Limb (tissue), 2 donors: ENCODE data around the gene SLC25A25.
"Not testable (repeated sequence)": the region's sequence is repeated elsewhere in the genome, so short reads cannot be mapped to it uniquely, and the experiment has no call there.

ENCODE experiments used
- DNase-seq, 2 donors: peaks; one replicate each; pipeline ENCODE4 v3.0.0-alpha.2; 2016; ENCODE audit errors: extremely low spot score in 2 of 2

Gene SLC25A25

DNA sequence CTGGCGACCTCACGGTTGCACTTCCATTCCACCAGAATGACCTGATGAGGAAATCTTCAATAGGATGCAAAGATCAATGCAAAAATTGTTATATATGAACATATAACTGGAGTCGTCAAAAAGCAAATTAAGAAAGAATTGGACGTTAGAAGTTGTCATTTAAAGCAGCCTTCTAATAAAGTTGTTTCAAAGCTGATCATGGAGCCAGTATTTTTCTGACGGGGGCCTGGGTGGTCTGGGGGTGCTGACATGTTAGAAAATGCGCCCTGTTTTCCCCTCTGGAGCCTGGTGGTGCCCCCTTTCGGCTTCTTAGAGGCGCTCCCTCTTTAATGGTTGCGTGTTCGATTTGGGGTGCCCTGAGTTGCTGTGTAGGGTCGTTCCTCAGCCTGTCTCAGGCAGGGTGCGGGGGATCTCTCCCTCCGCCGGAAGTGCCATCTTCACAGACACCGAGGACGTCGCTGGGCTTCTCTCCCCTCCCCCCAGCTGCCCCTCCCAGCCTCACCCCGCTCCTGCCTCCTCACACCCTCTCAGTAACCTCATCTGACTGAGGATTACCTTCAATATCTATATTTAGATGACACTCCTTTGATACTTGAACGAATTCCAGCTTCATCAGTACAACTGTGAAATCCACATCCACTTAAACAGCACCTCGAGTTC is 41.1 kb downstream of the SLC25A25 start:
- no peak for DNase-seq

DNA sequence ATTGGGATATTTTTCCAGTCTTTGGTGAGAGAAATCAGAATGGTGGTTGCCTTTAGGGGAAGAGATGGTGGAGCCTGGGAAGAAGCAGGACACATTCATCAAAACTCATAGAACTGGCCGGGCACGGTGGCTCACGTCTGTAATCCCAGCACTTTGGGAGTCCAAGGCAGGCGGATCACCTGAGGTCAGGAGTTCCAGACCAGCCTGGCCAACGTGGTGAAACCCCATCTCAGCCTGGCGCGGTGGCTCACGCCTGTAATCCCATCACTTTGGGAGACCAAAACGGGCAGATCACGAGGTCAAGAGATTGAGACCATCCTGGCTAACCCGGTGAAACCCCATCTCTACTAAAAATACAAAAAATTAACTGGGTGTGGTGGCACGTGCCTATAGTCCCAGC is 43.7 kb downstream of the SLC25A25 start:
- DNase-seq = not testable (repeated sequence)

DNA sequence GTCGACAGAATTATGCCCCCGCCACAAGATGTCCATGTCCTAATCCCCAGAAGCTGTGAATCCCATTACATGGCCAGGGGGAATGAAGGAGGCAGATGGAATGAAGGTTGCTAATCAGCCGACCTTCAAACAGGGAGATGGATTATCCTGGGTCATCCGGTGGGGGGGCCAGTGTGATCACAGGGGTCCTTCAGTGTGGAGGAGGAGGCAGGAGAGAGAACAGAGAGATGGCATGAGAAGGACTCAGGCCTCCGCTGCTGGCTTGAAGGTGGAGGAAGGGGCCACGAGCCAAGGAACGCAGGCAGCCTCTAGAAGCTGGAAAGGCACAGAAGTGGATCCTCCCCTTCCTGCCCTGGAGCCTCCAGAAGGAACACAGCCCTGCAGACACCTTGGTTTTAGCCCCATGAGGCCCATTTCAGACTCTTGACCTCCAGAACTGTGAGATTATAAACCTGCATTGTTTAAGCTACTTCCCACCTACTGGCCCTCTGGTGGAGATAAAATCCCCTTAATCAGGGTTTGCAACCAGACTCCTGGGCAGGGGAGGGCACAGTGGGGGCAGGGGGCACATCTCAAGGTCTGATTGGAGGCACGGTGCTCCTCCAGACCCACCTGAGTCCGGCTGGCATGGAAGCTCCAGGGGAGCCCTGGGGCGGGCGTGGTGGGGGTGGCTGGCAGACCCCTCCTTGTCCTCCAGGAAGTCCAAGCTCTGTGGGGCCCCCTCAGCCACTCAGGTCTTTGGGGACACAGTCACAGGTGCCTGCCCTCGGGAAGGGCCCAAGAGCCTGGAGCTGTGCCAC is 45.7 kb downstream of the SLC25A25 start:
- no peak for DNase-seq

DNA sequence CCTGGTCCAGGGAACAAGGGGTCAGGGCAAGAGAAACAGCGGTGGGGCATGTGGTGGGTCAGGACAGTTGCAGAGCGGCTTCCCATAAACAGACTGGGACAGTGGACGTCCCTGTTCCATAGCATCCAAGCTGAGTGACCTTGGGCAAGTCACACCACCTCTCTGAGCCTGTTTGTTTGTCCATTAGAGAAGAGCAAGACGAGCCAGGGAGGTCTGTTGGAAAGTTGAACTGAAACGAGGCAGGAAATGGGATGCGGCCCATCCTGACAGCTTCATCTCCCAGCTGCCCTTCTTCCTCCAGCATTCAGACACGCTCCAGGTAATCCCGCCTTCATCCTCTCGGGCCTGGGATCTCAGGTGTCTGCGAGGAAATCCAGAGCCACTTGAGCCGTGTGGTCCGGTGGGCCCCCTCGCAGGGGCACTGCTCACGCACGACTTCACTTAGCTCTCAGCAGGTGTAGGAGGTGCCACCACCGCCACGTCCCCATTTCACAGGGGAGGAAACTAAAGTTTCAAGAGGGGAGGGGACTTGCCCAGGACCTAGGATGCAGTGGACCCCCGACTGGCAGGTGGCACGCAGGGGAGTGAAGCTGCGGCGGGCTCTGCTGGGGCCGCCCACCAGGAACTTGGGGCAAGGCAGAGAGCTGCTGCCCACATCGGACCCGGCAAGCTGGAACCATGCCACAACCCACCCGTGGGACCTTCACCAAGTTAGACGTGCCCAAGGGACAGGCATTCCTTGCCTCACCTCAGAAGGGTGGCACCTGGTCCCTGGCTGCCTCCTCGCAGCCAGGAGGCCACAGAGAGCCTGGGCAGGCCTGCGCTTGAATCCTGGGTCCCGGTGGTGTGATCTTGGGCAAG is 46.5 kb downstream of the SLC25A25 start:
- no peak for DNase-seq

DNA sequence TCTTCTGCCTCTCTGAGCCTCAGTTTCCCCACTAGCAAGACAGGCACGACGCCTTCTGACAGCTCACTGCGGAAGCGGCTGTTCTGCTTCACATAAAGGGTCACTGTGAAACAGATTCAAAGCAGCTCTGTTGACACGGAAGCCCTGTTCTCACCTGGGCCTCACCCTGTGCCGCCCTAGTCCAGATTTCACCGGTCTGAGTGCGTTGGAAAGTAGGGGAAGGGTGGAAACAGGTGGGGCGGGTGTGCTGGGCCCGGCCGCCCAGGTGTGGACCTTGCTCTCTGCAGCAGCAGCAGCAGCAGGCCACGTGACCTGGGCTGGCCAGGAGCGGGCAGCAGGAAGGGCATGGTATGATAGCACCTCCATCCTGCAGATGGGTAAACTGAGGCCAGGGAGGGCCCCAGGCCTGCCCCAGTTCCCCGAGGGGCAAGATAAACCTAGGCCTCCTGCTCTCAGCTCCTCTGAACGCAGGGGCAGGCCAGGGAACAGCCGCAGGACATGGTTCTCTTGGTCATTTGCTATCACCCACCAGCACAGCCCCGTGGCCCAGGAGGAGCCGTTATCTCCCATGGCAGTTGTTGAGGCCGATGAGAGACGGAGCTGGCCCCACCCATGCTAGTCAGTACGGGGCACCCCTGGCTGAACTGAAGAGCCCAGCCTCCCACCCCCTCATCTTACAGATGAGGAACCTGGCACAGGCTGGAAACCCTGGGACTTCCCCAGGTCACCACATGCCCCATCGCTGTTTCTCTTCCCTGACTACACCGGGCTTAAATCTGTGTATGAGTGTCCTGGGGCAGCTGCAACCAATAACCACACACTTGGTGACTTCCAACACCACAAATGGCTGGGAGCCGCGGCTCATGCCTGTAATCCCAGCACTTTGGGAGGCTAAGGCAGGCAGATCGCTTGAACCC is 47.4 kb downstream of the SLC25A25 start:
- DNase-seq = no peak

DNA sequence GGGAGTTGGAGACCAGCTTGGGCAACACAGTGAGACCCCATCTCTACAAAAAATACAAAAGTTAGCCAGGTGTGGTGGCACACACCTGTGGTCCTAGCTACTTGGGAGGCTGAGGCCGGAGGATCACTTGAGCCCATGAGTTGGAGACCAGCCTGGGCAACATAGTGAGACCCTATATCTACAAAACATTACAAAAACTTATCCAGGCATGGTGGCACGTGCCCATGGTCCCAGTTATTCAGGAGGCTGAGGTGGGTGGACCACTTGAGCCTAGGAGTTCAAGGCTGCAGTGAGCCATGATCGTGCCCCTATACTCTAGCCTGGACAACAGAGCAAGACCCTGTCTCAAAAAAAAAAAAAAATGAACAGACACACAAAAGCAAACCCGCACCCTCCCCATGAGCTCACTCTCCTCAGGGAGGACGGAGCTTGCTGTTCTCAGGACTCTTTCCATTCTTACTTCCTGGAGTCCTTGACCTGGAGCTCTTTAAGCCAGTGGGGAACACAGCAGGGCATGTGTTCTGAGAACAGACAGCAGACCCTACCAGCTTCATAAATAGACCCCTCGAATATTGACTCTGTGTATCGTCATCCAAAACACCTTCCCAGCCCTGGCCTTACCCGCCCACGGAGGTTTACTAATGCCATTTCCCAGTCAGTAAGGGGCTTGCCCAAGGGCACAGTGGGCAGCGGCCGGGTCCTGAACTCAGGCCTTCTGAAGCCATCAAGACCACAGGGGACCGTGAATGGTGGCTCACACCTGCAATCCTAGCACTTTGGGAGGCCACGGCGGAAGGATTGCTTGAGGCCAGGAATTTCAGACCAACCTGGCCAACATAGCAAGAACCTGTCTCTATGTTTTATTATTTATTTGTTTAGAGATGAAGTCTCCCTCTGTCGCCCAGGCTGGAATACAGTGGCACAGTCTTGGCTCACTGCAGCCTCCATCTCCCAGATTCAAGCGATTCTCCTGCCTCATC is 48.4 kb downstream of the SLC25A25 start:
- DNase-seq = no peak

DNA sequence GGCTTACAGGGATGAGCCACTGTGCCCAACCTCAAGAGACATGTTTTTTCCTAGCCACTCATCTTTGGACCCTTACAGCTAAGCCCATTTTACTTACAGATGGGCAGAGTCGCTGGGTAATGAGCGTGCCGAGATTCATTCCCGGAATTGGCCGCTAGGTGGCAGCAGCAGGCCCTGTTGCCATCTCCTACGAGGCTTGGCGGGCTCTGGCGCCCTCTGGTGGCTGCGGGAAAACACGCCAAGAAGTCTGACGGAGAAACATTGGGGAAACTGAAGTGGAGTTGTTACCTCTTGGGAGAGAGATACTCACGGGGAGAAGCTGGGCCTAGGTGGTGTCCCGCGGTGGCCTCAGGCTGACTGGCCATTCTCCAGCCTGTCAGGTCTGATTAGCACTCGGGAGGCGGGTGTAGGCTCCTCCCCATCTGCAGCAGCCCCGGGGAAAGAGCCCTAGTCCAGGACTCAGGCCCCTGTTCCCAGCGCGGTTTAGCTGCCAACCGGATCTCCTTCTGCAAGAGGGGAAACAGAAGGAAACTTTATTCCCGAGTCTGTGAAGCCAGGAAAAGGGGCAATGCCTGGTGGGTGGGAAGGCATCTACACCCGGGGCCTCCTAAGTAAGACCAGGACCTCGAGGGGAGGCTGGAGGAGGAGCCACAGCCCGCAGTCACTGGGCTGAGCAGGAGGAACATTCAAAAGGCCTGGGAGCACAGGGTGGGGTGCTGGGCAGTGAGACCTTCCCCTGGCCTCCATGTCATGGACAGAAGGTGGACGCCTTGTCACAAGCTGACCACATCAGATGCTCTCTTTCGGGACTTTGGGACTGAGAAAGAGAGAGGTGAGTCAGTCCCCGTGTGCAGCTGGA is 49.8 kb downstream of the SLC25A25 start:
- DNase-seq = peak; percentile 83 to 98

DNA sequence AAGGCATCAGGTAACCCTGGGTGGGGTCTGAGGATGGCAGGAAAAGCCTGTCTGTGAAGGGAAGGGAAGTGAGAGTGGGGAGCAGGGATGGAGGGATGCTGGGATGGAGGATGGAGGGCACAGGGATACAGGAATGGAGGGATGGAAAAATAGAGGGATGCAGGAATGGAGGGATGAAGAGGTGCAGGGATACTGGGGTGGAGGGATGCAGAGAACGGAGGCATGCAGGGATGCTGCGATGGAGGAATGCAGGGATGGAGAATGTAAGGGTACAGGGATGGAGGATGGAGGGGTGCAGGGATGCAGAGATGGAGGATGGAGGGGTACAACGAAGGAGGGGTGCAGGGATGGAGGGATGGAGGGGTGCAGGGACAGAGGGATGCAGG is 50.4 kb downstream of the SLC25A25 start:
- no peak for DNase-seq

DNA sequence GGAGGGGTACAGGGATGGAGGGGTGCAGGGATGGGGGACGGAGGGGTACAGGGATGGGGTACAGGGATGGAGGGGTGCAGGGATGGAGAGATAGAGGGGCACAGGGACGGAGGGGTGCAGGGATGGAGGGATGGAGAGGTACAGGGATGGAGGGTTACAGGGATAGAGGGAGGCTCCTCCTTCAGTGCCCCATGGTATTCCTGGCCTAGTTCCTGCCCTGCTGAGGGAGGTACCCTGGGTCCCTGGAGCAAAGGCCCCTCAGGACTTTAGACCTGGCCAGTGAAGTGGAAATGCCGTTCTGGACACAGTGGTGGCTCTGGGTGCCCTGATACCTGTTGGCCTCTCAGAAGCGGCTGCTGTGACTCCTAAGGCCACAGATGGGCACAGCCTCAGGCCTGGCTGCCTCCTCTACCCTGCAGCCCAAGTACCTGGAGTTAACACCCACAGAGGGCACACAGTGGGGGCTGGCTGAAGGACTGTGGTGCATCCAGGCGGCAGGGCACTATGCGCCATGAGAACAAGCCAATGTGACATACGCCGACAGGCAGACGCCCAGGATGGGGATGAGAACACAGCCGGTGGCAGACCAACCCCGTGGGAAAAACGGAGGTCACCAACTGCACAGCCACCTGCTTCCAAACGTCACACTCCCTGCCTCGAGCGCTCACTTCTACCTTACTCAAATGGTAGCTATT is 51.1 kb downstream of the SLC25A25 start:
- DNase-seq = no peak

DNA sequence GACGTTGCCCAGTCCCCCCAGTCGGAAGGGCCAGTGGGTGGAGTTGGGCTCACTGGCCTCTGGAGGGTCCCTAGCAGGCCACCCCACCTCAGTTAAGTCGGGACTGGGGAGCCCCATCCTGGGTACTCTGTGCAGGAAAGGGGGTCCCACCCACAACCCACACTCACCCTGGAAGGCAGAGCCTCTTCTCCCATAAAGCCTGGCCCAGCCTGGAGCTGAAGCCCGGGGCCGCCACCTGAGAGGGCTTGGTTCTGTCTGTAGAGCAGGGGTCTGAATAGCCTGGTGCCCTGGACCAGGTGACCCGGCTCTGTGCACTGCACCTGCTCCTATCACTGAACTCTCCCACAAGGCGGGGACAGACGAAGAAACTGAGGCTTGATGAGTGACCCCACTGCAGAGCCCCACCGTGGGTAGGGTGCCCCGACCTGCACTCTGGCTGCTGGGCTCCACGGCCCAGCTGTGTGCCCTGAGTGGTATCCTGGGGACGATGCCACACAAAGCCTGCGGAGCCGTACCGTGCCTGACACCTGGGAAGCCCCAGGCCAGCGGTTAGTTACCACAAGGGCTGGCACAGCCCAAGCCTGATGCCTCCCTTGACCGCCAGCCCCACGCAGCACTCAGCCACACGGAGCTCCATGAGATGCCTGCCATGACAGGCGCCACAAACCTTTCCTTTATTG is 52.2 kb downstream of the SLC25A25 start:
- DNase-seq = no peak

DNA sequence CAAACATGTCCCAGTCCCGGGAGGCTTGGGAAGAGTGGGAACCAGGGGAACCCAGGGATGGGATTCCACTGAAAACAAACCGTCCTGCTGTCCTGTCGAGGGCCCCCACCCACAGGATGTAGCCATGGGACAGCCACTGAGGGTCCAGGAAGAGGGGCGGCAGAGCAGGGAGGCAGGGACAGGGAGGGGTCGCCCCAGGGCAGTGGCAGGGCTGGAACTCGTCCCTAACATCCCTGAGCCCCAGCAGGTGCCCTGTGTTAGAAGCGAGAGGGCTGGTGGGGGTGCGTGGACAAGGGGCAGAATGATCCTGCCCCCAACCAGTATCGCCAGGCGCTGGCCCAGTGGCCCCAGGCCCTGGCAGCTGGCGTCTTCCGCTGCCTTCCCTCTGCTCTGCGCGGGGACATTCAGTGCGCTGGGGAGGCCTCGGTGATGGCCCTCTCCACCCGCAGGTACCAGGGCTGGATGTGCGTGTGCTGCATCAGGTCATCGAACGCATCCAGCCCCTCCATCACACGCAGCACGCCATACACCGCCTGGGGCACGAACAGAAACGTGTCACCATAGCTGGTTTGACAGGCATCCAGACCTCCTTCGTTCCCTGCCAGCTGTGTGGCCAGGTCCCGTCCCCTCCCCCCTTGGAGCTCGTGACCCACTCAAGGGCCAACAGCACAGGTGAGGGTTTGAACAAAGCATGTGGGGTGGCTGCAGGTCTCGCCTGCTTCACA is 52.9 kb downstream of the SLC25A25 start:
- DNase-seq = no peak

DNA sequence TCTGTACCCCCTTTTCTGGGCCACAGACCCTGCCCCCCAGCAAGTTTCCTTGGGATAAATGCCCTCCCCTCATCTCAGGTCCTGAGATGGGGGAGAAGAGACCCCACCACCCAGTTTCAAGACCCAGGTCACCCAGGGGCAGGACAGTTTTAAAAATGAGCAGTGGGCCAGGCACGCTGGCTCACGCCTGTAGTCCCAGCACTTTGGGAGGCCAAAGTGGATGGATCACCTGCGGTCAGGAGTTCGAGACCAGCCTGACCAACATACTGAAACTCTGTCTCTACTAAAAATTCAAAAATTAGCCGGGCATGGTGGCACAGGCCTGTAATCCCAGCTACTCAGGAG is 53.4 kb downstream of the SLC25A25 start:
- no peak for DNase-seq

DNA sequence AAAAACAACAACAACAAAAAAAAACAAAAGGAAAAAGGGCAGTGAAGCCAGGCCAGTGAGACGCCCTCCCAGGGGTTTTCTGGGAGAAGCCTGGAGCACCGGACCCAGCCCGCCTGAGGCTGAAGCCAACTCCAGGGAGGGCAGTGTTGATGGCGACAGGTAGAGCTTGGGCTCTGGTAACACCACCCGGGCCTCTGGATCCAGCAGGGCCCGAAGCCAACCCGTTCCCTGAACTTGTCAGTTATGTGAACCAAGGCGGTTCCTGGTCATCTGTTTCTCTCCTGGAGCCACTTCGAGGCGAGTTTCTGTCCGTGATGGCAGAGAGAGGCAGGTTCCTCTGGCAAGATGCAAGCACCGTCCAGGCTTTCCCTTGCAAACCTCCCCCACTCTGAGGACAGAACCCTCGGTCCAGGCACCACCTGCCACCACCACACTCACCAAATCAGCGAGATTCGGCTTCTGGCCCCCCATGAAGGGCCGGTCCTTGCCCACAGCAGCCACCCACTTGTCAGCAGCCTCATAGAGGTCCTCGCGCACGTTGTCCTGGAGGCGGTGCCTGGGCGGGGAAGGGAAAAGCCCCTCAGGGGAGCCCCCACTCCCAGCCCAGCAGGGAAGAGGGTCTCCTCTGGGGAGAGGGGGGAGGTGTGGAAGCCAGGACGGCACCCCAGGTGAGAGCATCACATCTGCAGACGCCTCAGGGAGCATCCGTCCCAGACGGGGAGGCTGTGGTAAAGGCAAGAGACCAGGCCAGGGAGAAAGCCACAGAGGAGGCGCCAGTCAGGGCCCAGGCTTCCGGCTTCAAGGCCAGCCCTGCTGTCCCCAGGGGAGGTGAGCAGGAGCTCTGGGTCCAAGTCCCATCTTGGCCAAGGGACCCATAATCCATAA is 54.1 kb downstream of the SLC25A25 start:
- DNase-seq = no peak

DNA sequence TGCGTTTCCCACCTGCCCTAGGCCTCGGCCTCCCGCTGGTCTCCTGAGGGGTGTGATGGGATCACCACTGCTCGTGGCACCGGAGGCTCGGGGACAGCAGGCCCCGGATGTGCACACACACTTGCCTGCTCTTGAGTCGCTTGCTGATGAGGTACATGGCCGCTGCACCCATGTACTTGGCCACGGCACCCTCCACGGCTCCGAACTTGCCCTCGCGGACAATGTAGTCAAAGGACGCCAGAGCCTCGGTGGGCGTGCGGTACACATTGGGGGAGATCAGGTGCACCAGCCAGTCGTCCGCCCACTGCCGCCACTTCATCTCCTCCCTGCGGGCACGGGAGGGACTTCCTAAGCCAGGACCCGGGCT is 54.8 kb downstream of the SLC25A25 start:
- no peak for DNase-seq

DNA sequence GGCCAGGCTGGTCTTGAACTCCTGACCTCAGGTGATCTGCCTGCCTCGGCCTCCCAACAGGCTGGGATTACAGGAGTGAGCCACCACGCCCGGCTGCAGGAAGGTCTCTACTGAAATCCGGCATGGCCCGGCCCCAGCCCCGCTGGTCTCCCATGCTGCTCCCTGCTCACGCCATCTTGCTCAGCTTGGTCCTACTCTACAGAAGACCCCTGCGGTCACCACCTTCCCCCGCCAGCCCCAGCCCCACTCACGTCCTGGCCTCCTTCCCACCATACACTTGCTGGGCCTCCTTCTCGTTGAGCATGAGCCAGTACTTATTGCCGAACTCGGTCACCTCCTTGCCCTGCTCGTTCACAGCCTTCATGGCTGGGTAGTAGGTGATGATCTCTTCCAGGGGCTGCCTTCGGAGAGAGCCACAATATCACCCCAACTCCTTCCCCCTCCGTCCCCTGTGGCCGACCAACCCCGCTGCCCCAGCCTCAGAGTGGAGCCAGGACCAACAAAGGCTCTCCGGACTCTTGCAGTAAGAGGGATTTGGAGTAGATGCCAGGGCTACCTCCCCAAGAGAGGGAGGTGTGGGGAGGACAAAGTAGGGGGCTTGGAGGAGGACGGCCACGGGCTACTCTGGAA is 55.5 kb downstream of the SLC25A25 start:
- DNase-seq = no peak

DNA sequence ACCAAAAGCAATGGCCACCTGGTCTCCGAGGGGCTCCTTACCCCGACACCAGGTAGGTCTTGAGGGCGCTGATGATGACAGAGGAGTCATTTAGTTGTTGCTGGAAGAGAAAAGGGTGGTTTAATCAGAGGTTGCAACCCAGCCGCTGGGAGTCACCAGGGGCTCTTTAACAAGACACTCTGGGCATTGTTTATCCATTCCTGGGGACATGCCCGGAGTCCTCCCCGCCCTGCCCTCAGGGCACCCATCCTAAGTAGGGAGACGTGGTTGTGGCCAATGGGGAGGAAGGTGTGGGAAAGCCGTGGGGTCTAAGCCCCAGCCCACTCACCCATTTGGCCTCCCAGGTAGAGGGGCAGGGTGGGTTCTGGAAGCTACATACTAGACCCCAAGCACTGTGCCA is 56.4 kb downstream of the SLC25A25 start:
- DNase-seq = no peak
